Measurements from ENCODE around the gene SERPINB6. TPM values are rescaled to one million over a fixed set of nuclear protein-coding genes. Genes with fewer than 3 reads are reported as not detected.

Gene SERPINB6
- total and polyA plus RNA-seq, 9 of the 15 experiments (the other 6 are each of a cell fraction or from before 2014, with no cell fraction given): 86.6 to 211 (median 143) TPM

DNA sequence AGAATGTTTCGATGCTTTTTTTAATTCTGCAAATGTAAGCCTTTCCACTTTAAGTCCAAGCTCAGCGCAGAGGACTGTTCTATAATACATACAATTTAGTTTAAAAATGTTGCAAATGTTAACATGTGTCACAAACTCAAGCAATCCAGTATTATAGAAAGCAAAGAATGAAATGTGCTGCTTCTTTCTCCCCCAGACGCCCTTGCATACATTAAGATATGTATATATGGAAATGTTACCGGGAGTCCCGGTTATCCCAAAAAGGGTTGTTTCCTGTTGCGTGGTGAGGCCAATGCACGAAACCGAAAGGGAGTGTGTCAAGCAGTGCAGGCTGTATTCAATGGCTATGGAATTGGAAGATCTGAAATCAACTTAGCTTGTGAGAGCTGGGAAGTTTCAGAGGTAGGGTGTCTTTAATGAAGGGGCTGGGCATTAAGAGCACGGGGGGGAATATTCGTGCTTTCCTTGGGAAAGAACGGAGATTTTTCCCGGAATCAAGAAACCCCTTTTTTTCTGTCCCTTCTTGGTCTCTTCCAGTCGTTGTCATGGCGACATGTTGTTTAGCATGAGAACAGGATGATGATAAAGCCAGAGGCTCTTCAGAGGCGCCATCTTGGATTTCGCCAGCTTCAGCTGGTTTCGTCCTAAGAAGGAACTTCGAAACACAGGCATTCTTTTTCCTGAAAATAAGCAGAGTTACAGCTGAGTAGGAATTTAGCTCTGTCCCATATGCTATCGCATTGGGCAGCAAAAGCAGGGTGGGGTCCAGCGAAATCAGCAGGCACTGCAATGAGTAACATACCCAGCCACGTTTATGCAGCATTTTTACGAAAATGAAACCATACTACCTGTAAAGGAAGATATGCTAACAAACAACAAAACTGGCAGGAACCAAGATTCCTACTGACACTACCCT, 18.2 kb upstream of the SERPINB6 start (continued):
- TF ChIP-seq CHD4 (IDR thresholded peaks at IDR 0.05; ENCODE audit: insufficient read depth, insufficient replicate concordance, low read depth, low read length, poor library complexity, severe bottlenecking) (peak; percentile 14), TBL1XR1 (IDR thresholded peaks at IDR 0.05; ENCODE audit: low read length in 2 of 2) (peak; percentile 34 to 71; a peak in 2 of 4 replicates), NCOA2 (IDR thresholded peaks at IDR 0.05; ENCODE audit: partially characterized antibody in 2 of 2) (no peak), MXI1 (IDR thresholded peaks at IDR 0.05; ENCODE audit: low read depth, low read length) (peak; percentile 98), XRCC3 (IDR thresholded peaks at IDR 0.05) (no peak), NFRKB (IDR thresholded peaks at IDR 0.05; ENCODE audit: low read depth) (peak; percentile 99), ZFPM2 (CRISPR knock-in tag; IDR thresholded peaks at IDR 0.05) (no peak), HEY1 (CRISPR knock-in tag; IDR thresholded peaks at IDR 0.05; ENCODE audit: borderline replicate concordance) (peak; percentile 56; the same call in 1 of the 2 replicates), ZFP30 (CRISPR knock-in tag; IDR thresholded peaks at IDR 0.05; ENCODE audit: borderline replicate concordance) (no peak), BHLHE40 (IDR thresholded peaks at IDR 0.05; ENCODE audit: low read length) (peak; percentile 87), STAT5B (CRISPR knock-in tag; IDR thresholded peaks at IDR 0.05) (no peak), TFAM (CRISPR knock-in tag; conservative IDR thresholded peaks at IDR 0.05) (no peak), ZBTB7A (IDR thresholded peaks at IDR 0.05; ENCODE audit: borderline replicate concordance, control insufficient read depth, low read depth, low read length) (no peak), ZNF121 (CRISPR knock-in tag; conservative IDR thresholded peaks at IDR 0.05) (peak; percentile 36)
- TF ChIP-seq, protein P1, sequence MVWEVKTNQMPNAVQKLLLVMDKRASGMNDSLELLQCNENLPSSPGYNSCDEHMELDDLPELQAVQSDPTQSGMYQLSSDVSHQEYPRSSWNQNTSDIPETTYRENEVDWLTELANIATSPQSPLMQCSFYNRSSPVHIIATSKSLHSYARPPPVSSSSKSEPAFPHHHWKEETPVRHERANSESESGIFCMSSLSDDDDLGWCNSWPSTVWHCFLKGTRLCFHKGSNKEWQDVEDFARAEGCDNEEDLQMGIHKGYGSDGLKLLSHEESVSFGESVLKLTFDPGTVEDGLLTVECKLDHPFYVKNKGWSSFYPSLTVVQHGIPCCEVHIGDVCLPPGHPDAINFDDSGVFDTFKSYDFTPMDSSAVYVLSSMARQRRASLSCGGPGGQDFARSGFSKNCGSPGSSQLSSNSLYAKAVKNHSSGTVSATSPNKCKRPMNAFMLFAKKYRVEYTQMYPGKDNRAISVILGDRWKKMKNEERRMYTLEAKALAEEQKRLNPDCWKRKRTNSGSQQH (CRISPR knock-in tag; IDR thresholded peaks at IDR 0.05): peak; percentile 84; the same call in 1 of the 2 replicates
- TF ChIP-seq, protein P2, sequence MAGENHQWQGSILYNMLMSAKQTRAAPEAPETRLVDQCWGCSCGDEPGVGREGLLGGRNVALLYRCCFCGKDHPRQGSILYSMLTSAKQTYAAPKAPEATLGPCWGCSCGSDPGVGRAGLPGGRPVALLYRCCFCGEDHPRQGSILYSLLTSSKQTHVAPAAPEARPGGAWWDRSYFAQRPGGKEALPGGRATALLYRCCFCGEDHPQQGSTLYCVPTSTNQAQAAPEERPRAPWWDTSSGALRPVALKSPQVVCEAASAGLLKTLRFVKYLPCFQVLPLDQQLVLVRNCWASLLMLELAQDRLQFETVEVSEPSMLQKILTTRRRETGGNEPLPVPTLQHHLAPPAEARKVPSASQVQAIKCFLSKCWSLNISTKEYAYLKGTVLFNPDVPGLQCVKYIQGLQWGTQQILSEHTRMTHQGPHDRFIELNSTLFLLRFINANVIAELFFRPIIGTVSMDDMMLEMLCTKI (IDR thresholded peaks at IDR 0.05; ENCODE audit: partially characterized antibody): no peak
- TF ChIP-seq, protein P3, sequence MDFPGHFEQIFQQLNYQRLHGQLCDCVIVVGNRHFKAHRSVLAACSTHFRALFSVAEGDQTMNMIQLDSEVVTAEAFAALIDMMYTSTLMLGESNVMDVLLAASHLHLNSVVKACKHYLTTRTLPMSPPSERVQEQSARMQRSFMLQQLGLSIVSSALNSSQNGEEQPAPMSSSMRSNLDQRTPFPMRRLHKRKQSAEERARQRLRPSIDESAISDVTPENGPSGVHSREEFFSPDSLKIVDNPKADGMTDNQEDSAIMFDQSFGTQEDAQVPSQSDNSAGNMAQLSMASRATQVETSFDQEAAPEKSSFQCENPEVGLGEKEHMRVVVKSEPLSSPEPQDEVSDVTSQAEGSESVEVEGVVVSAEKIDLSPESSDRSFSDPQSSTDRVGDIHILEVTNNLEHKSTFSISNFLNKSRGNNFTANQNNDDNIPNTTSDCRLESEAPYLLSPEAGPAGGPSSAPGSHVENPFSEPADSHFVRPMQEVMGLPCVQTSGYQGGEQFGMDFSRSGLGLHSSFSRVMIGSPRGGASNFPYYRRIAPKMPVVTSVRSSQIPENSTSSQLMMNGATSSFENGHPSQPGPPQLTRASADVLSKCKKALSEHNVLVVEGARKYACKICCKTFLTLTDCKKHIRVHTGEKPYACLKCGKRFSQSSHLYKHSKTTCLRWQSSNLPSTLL (IDR thresholded peaks at IDR 0.05): no peak
- TF ChIP-seq, protein P4, sequence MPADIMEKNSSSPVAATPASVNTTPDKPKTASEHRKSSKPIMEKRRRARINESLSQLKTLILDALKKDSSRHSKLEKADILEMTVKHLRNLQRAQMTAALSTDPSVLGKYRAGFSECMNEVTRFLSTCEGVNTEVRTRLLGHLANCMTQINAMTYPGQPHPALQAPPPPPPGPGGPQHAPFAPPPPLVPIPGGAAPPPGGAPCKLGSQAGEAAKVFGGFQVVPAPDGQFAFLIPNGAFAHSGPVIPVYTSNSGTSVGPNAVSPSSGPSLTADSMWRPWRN (IDR thresholded peaks at IDR 0.05; ENCODE audit: low read depth): no peak
- TF ChIP-seq, protein P5, sequence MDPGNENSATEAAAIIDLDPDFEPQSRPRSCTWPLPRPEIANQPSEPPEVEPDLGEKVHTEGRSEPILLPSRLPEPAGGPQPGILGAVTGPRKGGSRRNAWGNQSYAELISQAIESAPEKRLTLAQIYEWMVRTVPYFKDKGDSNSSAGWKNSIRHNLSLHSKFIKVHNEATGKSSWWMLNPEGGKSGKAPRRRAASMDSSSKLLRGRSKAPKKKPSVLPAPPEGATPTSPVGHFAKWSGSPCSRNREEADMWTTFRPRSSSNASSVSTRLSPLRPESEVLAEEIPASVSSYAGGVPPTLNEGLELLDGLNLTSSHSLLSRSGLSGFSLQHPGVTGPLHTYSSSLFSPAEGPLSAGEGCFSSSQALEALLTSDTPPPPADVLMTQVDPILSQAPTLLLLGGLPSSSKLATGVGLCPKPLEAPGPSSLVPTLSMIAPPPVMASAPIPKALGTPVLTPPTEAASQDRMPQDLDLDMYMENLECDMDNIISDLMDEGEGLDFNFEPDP (CRISPR knock-in tag; IDR thresholded peaks at IDR 0.05): no peak

Data from K562 (cell line).